AG09309 (cell line): ENCODE results near the gene LYPD6B.
A peak's percentile ranks its signal among the peaks of the same experiment; 100 is the strongest.

ENCODE experiments used
- DNase-seq: peaks from one replicate; pipeline ENCODE4 v3.0.0-alpha.2; 2010; ENCODE audit warnings: low read depth
- H3K4me3 ChIP-seq: 2 replicates; pipeline ENCODE4 v1.5.1; 2011; ENCODE audit warnings: mild to moderate bottlenecking, low read depth, low read length, moderate library complexity; ENCODE audit not compliant: control insufficient read depth
- CTCF ChIP-seq: IDR thresholded peaks from 2 replicates; pipeline ENCODE4 v1.5.1; 2011; ENCODE audit warnings: mild to moderate bottlenecking, low read depth, low read length, inconsistent platforms; ENCODE audit not compliant: insufficient read depth, control insufficient read depth; ENCODE audit errors: missing control alignments

LYPD6B gene

GRCh38 chr2:149087751-149088150 lies 49.3 kb downstream of the LYPD6B start:
- H3K4me3 ChIP-seq = no peak overlapping the region
- peak; percentile 30 for TF ChIP-seq CTCF
- DNase-seq = no peak

GRCh38 chr2:149089068-149089467 lies 50.6 kb downstream of the LYPD6B start:
- no peak for DNase-seq
- TF ChIP-seq CTCF = no peak

GRCh38 chr2:149090706-149091105 lies 52.2 kb downstream of the LYPD6B start:
- no peak overlapping the region for H3K4me3 ChIP-seq
- no peak for TF ChIP-seq CTCF
- no peak for DNase-seq

More at GRCh38 chr2:149089068-149089467, 50.6 kb downstream of the LYPD6B start:
- no peak overlapping the region for H3K4me3 ChIP-seq

- no peak overlapping the region for H3K4me3 ChIP-seq
- TF ChIP-seq CTCF = no peak
- DNase-seq = no peak
Observed at GRCh38 chr2:149093579-149093978, 55.1 kb downstream of the LYPD6B start.

GRCh38 chr2:149094217-149095015 lies 55.9 kb downstream of the LYPD6B start:
- peak; percentile 87 for DNase-seq
- TF ChIP-seq CTCF = no peak
- no peak overlapping the region for H3K4me3 ChIP-seq

- peak; percentile 73 for DNase-seq
- no peak for TF ChIP-seq CTCF
Observed at GRCh38 chr2:149098701-149099100, 60.2 kb downstream of the LYPD6B start.

More at GRCh38 chr2:149098701-149099100, 60.2 kb downstream of the LYPD6B start:
- no peak overlapping the region for H3K4me3 ChIP-seq
